Upper lobe of left lung (tissue), 6 donors: ENCODE data around the gene PRSS56. TPM values are rescaled to one million over a fixed set of nuclear protein-coding genes. Genes with fewer than 3 reads are reported as not detected.

Experiments
- ATAC-seq, 2 donors: fragments of 200-7000 bp; cut with Tn5 transposase; one replicate each; pipeline ENCODE4 v1.9.1; 2022; ENCODE audit warnings: mild to moderate bottlenecking in 2 of 2, moderate library complexity in 2 of 2; ENCODE audit not compliant: low FRiP score in 2 of 2
- DNase-seq, 2 donors: peaks; one replicate each; pipeline ENCODE4 v3.0.0-alpha.2; 2019 to 2020
- H3K27ac ChIP-seq, 4 donors: fragments of 200-600 bp; sonication (generic); one replicate each; pipeline ENCODE4 v1.5.1; 2016 to 2019
- H3K27me3 ChIP-seq, 4 donors: fragments of 200-600 bp; sonication (generic); one replicate each; pipeline ENCODE4 v1.5.1; 2017 to 2019
- H3K36me3 ChIP-seq, 4 donors: fragments of 200-600 bp; sonication (generic); one replicate each; pipeline ENCODE4 v1.5.1; 2016 to 2019
- H3K4me1 ChIP-seq, 4 donors: fragments of 200-600 bp; sonication (generic); one replicate each; pipeline ENCODE4 v1.5.1; 2018 to 2019
- H3K4me3 ChIP-seq, 4 donors: fragments of 200-600 bp; sonication (generic); one replicate each; pipeline ENCODE4 v1.5.1; 2017 to 2019; ENCODE audit warnings: mild to moderate bottlenecking in 2 of 4, moderate library complexity in 1 of 4
- H3K9me3 ChIP-seq, 4 donors: fragments of 200-600 bp; sonication (generic); one replicate each; pipeline ENCODE4 v1.5.1; 2018 to 2019
- CTCF ChIP-seq, 6 experiments: fragments of 450-650 bp in 4 of 6; fragments of 200-600 bp in 2 of 6; sonication (generic) in 2 of 6; IDR thresholded peaks; one replicate each; pipeline ENCODE4 v1.5.1; 2016 to 2019; ENCODE audit warnings: antibody characterized with exemption in 6 of 6
- EP300 ChIP-seq, 4 donors: sonication (generic); formaldehyde crosslinking; IDR thresholded peaks; one replicate each; pipeline ENCODE4 v1.5.1; 2017; ENCODE audit warnings: antibody characterized with exemption in 4 of 4, control low read depth in 2 of 4
- POLR2A ChIP-seq, 4 donors: fragments of 450-650 bp; IDR thresholded peaks; one replicate each; pipeline ENCODE4 v1.5.1; 2016 to 2017; ENCODE audit warnings: antibody characterized with exemption in 4 of 4, mild to moderate bottlenecking in 2 of 4
- POLR2AphosphoS5 ChIP-seq, 2 donors: sonication (generic); formaldehyde crosslinking; IDR thresholded peaks; one replicate each; pipeline ENCODE4 v1.5.1; 2017; ENCODE audit warnings: antibody characterized with exemption in 2 of 2
- WGBS, 2 donors: methylation state at CpG; one replicate each; pipeline ENCODE4 v1.1.5; 2017 to 2018; 5-methylcytosine and 5-hydroxymethylcytosine counted together
- total RNA-seq, 6 donors: library from RNA; depleted of rRNA in 4 of 6; stranded (reverse); fragments of >200 nt in 4 of 6; gene quantifications; one replicate each; pipeline versions ENCODE4 v1.1.0 to v1.2.1, GENCODE V29; 2016 to 2021
- donor health status: DM: no; HTN: no; CAD: no; lungs with moderate emphysema.
- donor health status: DM: no; HTN: yes; CAD: no; lungs with severe emphysema.

PRSS56 gene
- total RNA-seq, 6 donors from 2014 or later = not detected

- TF ChIP-seq POLR2AphosphoS5 (IDR thresholded peaks at IDR 0.05) (no peak), CTCF (IDR thresholded peaks at IDR 0.05) (no peak), POLR2A (IDR thresholded peaks at IDR 0.05) (no peak), EP300 (IDR thresholded peaks at IDR 0.05) (no peak)
- H3K9me3 ChIP-seq = no peaks in the 10 kb centered on the region
- peaks cover 0 to 57% (median 26%) of the 10 kb centered on the region in 4 donors for H3K27me3 ChIP-seq
- WGBS, 2 donors = 10 to 47% methylated on average over 4 to 14 of the region's 16 CpGs
- ATAC-seq (no peak), DNase-seq (no peak)
- no peak overlapping the region for H3K4me3 ChIP-seq
- peaks cover 7 to 32% (median 14%) of the 10 kb centered on the region in 4 donors for H3K4me1 ChIP-seq
- no peaks in the 10 kb centered on the region for H3K36me3 ChIP-seq
- no peak overlapping the region for H3K27ac ChIP-seq
Measured at GRCh38 chr2:232488097-232488711, 32.0 kb upstream of the PRSS56 start.

- Histone ChIP-seq H3K9me3 (no peaks in the 10 kb centered on the region), H3K27me3 (peaks cover 0 to 51% (median 26%) of the 10 kb centered on the region in 4 donors), H3K4me3 (no peak overlapping the region), H3K4me1 (peaks cover 7 to 32% (median 14%) of the 10 kb centered on the region in 4 donors), H3K27ac (no peak overlapping the region), H3K36me3 (no peaks in the 10 kb centered on the region)
- DNase-seq = no peak
- no peak for ATAC-seq
- TF ChIP-seq EP300 (IDR thresholded peaks at IDR 0.05) (no peak), POLR2AphosphoS5 (IDR thresholded peaks at IDR 0.05) (no peak), POLR2A (IDR thresholded peaks at IDR 0.05) (no peak), CTCF (IDR thresholded peaks at IDR 0.05) (no peak)
- 75% methylated on average over 5 of the region's 5 CpGs for WGBS, 2 donors
Measured at GRCh38 chr2:232488721-232489300, 31.4 kb upstream of the PRSS56 start.

- H3K4me3 ChIP-seq = no peak overlapping the region
- no peaks in the 10 kb centered on the region for H3K9me3 ChIP-seq
- DNase-seq (no peak), ATAC-seq (no peak)
- TF ChIP-seq EP300 (IDR thresholded peaks at IDR 0.05) (no peak), POLR2AphosphoS5 (IDR thresholded peaks at IDR 0.05) (no peak), POLR2A (IDR thresholded peaks at IDR 0.05) (no peak), CTCF (IDR thresholded peaks at IDR 0.05) (no peak)
- peaks cover 0 to 42% (median 26%) of the 10 kb centered on the region in 4 donors for H3K27me3 ChIP-seq
- peaks cover 7 to 32% (median 14%) of the 10 kb centered on the region in 4 donors for H3K4me1 ChIP-seq
- 70 to 77% methylated on average over 7 to 9 of the region's 9 CpGs for WGBS, 2 donors
- no peak overlapping the region for H3K27ac ChIP-seq
- H3K36me3 ChIP-seq = no peaks in the 10 kb centered on the region
Measured at GRCh38 chr2:232489516-232490220, 30.5 kb upstream of the PRSS56 start.

GRCh38 chr2:232490221-232491138 lies 29.7 kb upstream of the PRSS56 start:
- Histone ChIP-seq H3K4me3 (no peak overlapping the region), H3K27ac (no peak overlapping the region), H3K9me3 (no peaks in the 10 kb centered on the region), H3K27me3 (peaks cover 0 to 35% (median 22%) of the 10 kb centered on the region in 4 donors), H3K4me1 (peaks cover 7 to 26% (median 14%) of the 10 kb centered on the region in 4 donors), H3K36me3 (no peaks in the 10 kb centered on the region)
- no peak for DNase-seq
- ATAC-seq = no peak
- TF ChIP-seq POLR2AphosphoS5 (IDR thresholded peaks at IDR 0.05) (no peak), POLR2A (IDR thresholded peaks at IDR 0.05) (no peak), EP300 (IDR thresholded peaks at IDR 0.05) (no peak), CTCF (IDR thresholded peaks at IDR 0.05) (no peak)
- 81 to 84% methylated on average over 22 to 27 of the region's 30 CpGs for WGBS, 2 donors
